Endothelial cell of umbilical vein (primary cell): Measurements from ENCODE around the gene COX8A. TPM values are rescaled to one million over a fixed set of nuclear protein-coding genes. Genes with fewer than 3 reads are reported as not detected.

Experiments used
- BruUV-seq: library from RNA; stranded (reverse); fragments of 400-500 nt; replicated peaks from 2 replicates; lab custom pipeline; 2021; lab: Mats Ljungman, UMichigan
- CTCF ChIA-PET: fragments of 300-600, 350-600 bp; sonication (Branson Sonifier 250); formaldehyde crosslinking; loops from one replicate; lab custom pipeline; 2021; ENCODE audit warnings: antibody characterized with exemption, inconsistent platforms; lab: Charles Lee
- POLR2A ChIA-PET: fragments of 300-600, 350-600 bp; sonication (Branson Sonifier 250); formaldehyde crosslinking; loops from one replicate; lab custom pipeline; 2021; ENCODE audit warnings: antibody characterized with exemption, inconsistent platforms; lab: Charles Lee
- DNase-seq: peaks from one replicate; pipeline ENCODE4 v3.0.0-alpha.2; 2011; ENCODE audit warnings: low read depth, low spot score
- FAIRE-seq: peaks from 2 replicates; lab custom pipeline; 2011; peaks lifted over from hg19 to GRCh38; lab: Jason Lieb, UNC
- H2AFZ ChIP-seq: 2 replicates; pipeline ENCODE4 v1.6.0; 2012; ENCODE audit warnings: low read depth, low read length, control low read depth, inconsistent platforms
- H3K27ac ChIP-seq: 2 replicates; pipeline ENCODE4 v1.5.1; 2011; ENCODE audit warnings: low read depth, mild to moderate bottlenecking, control low read depth, low read length, moderate library complexity; ENCODE audit not compliant: insufficient read depth
- H3K27me3 ChIP-seq, 2 experiments: 2 replicates each; pipeline versions ENCODE4 v1.6.0 to v1.6.1; 2011; ENCODE audit warnings: low read length in 2 of 2, mixed read lengths in 1 of 2; ENCODE audit not compliant: control insufficient read depth in 2 of 2, insufficient read depth in 2 of 2
- H3K36me3 ChIP-seq, 2 experiments: 2 replicates in 1 of 2; 3 replicates in 1 of 2; pipeline ENCODE4 v1.5.1; 2011; ENCODE audit warnings: low read length in 2 of 2, mild to moderate bottlenecking in 1 of 2, moderate library complexity in 1 of 2; ENCODE audit not compliant: control insufficient read depth in 2 of 2, insufficient read depth in 2 of 2; ENCODE audit errors: extremely low read depth in 1 of 2
- H3K4me1 ChIP-seq: 3 replicates; pipeline ENCODE4 v1.5.1; 2011; ENCODE audit warnings: mild to moderate bottlenecking, low read length; ENCODE audit not compliant: control insufficient read depth, insufficient read depth; ENCODE audit errors: extremely low read depth
- H3K4me2 ChIP-seq: 2 replicates; pipeline ENCODE4 v1.6.1; 2011; ENCODE audit warnings: low read length, control low read depth, mixed read lengths; ENCODE audit not compliant: insufficient read depth
- H3K4me3 ChIP-seq, 3 experiments: fragments of 200-600 bp in 1 of 3; sonication (generic), shearing (Covaris generic) in 1 of 3; replicated peaks in 1 of 3; 2 replicates each; pipeline ENCODE4 v1.5.1; 2011 to 2016; ENCODE audit warnings: control low read depth in 3 of 3, low read length in 3 of 3, mild to moderate bottlenecking in 2 of 3, inconsistent platforms in 1 of 3, low read depth in 1 of 3, moderate library complexity in 1 of 3; ENCODE audit not compliant: insufficient read depth in 1 of 3
- H3K79me2 ChIP-seq: 2 replicates; pipeline ENCODE4 v1.6.0; 2012; ENCODE audit warnings: low read length, inconsistent platforms; ENCODE audit not compliant: control insufficient read depth, insufficient read depth
- H3K9ac ChIP-seq: replicated peaks from 2 replicates; pipeline ENCODE3; 2011; ENCODE audit warnings: low read length, control low read depth; ENCODE audit not compliant: insufficient read depth; ENCODE audit errors: extremely low read depth
- H3K9me1 ChIP-seq: replicated peaks from 3 replicates; pipeline ENCODE4 v1.6.0; 2011; ENCODE audit warnings: mild to moderate bottlenecking, low read length; ENCODE audit not compliant: control insufficient read depth, insufficient read depth; ENCODE audit errors: extremely low read depth
- H3K9me3 ChIP-seq: replicated peaks from 2 replicates; pipeline ENCODE4 v1.5.1; 2012; ENCODE audit warnings: low read length, inconsistent platforms; ENCODE audit not compliant: control insufficient read depth, insufficient read depth
- H4K20me1 ChIP-seq: replicated peaks from 2 replicates; pipeline ENCODE3; 2011; ENCODE audit warnings: mild to moderate bottlenecking, low read length; ENCODE audit not compliant: control insufficient read depth, insufficient read depth; ENCODE audit errors: extremely low read depth
- CTCF ChIP-seq, 2 donors: IDR thresholded peaks; 1 replicate in 1 of 2; 2 replicates in 1 of 2; pipeline ENCODE4 v1.5.1; 2011; ENCODE audit warnings: low read length in 2 of 2, mild to moderate bottlenecking in 2 of 2, moderate library complexity in 2 of 2, control low read depth in 1 of 2, inconsistent platforms in 1 of 2, low read depth in 1 of 2; ENCODE audit not compliant: insufficient read depth in 1 of 2; ENCODE audit errors: extremely low read depth in 1 of 2
- EZH2 ChIP-seq: IDR thresholded peaks from 2 replicates; pipeline ENCODE4 v1.6.1; 2012; ENCODE audit warnings: borderline replicate concordance, low read depth, mild to moderate bottlenecking, moderate library complexity, low read length, inconsistent platforms; ENCODE audit not compliant: severe bottlenecking
- FOS ChIP-seq: IDR thresholded peaks from 2 replicates; pipeline ENCODE4 v1.6.1; 2011; ENCODE audit warnings: mild to moderate bottlenecking, low read length, moderate library complexity, borderline replicate concordance; ENCODE audit not compliant: insufficient read depth
- GATA2 ChIP-seq: IDR thresholded peaks from 2 replicates; pipeline ENCODE4 v1.7.0; 2011; ENCODE audit warnings: low read depth, mild to moderate bottlenecking, moderate library complexity, mixed read lengths, low read length; ENCODE audit not compliant: insufficient read length, insufficient read depth
- JUN ChIP-seq: IDR thresholded peaks from 2 replicates; pipeline ENCODE4 v1.6.1; 2011; ENCODE audit warnings: borderline replicate concordance, low read depth; ENCODE audit not compliant: insufficient read length, insufficient read depth
- MAX ChIP-seq: IDR thresholded peaks from 2 replicates; pipeline ENCODE4 v1.6.1; 2011; ENCODE audit not compliant: insufficient read depth, insufficient read length
- MYC ChIP-seq: IDR thresholded peaks from one replicate; pipeline ENCODE4 v1.6.1; 2011; ENCODE audit warnings: mild to moderate bottlenecking, low read depth, low read length
- POLR2A ChIP-seq: IDR thresholded peaks from 2 replicates; pipeline ENCODE4 v1.6.1; 2012; ENCODE audit warnings: low read depth, mild to moderate bottlenecking, control low read depth, low read length
- POLR2AphosphoS5 ChIP-seq: IDR thresholded peaks from 2 replicates; pipeline ENCODE4 v1.6.1; 2012; ENCODE audit warnings: low read depth, mild to moderate bottlenecking, control low read depth, low read length, moderate library complexity; ENCODE audit not compliant: insufficient read depth
- dilution Hi-C: fragments of 300-500 bp; cut with MboI; formaldehyde crosslinking; loops from one replicate; pipeline ENCODE4 v1.15.0; 2019; ENCODE audit warnings: low sequenced_read_pairs; ENCODE audit not compliant: extremely low pct_ligation_motif_present
- intact Hi-C: fragments of 100-400 bp; cut with micrococcal nuclease; formaldehyde crosslinking; loops from one replicate; pipeline ENCODE4 v1.10.0; 2022
- polyA plus RNA-seq, 4 experiments: library from polyadenylated mRNA; depleted of rRNA in 3 of 4; stranded (reverse) in 3 of 4; unstranded in 1 of 4; fragments of >200 nt; gene quantifications; 2 replicates each; pipeline versions ENCODE4 v1.2.1 to v1.2.3, GENCODE V29; 2011 to 2012; ENCODE audit warnings: missing spikeins in 1 of 4
- total RNA-seq: library from RNA; stranded (reverse); gene quantifications from 2 replicates; pipeline ENCODE4 v1.2.3, GENCODE V29; 2021

The COX8A gene
- total and polyA plus RNA-seq, 2 donors (not counting 3 experiments of a cell fraction or from before 2014, with no cell fraction given) = 339 to 930 TPM

- dilution Hi-C loops (no loop called here), intact Hi-C loops (no loop called here)
- Histone ChIP-seq H3K79me2 (no peaks in the 10 kb centered on the region), H2AFZ (no peak overlapping the region), H4K20me1 (no peaks in the 10 kb centered on the region), H3K9me3 (no peaks in the 10 kb centered on the region), H3K4me3 (no peak overlapping the region), H3K36me3 (peaks cover 0 to 26% of the 10 kb centered on the region in 2 experiments), H3K27me3 (no peaks in the 10 kb centered on the region), H3K4me2 (no peak overlapping the region), H3K9ac (no peak overlapping the region), H3K9me1 (no peaks in the 10 kb centered on the region), H3K27ac (no peak overlapping the region), H3K4me1 (peaks cover 29% of the 10 kb centered on the region)
- TF ChIP-seq GATA2 (no peak), POLR2A (no peak), JUN (no peak), MAX (no peak), EZH2 (no peak), FOS (no peak), CTCF (IDR thresholded peaks at IDR 0.05; ENCODE audit: extremely low read depth in 1 of 2, insufficient read depth in 1 of 2, low read depth in 1 of 2, low read length in 2 of 2) (no peak), POLR2AphosphoS5 (no peak), MYC (no peak)
- BruUV-seq = no TSS peak
- ChIA-PET POLR2A (no interaction called here), CTCF (interaction anchor here (1.2 to 4.9 kb wide), 11 partner anchors 8 to 187 kb away, joined by 3 to 162 read pairs (median 9); partner anchors contain the start of genes COX8A, MACROD1 and STIP1)
- no peak for FAIRE-seq
- DNase-seq = no peak
Measured at GRCh38 chr11:63998558-63999348, 24.3 kb downstream of the COX8A start.
